Astrocyte (in vitro differentiated cells and primary cell): Measurements from ENCODE around the gene TEDC1. TPM values are rescaled to one million over a fixed set of nuclear protein-coding genes. Genes with fewer than 3 reads are reported as not detected.

Source experiments
- DNase-seq: peaks from one replicate; pipeline ENCODE4 v3.0.0-alpha.2; 2010; ENCODE audit warnings: low read depth
- FAIRE-seq: peaks from 2 replicates; lab custom pipeline; 2011; peaks lifted over from hg19 to GRCh38; lab: Jason Lieb, UNC
- H2AFZ ChIP-seq: 2 replicates; pipeline ENCODE4 v1.6.0; 2012; ENCODE audit warnings: low read depth, low read length, inconsistent platforms
- H3K27ac ChIP-seq: 2 replicates; pipeline ENCODE4 v1.5.1; 2011; ENCODE audit warnings: low read depth, low read length, inconsistent platforms
- H3K27me3 ChIP-seq: 2 replicates; pipeline ENCODE4 v1.6.0; 2011; ENCODE audit warnings: low read length, inconsistent platforms; ENCODE audit not compliant: insufficient read depth
- H3K36me3 ChIP-seq: 2 replicates; pipeline ENCODE4 v1.5.1; 2011; ENCODE audit warnings: low read length, inconsistent platforms; ENCODE audit not compliant: insufficient read depth
- H3K4me1 ChIP-seq: 2 replicates; pipeline ENCODE4 v1.5.1; 2011; ENCODE audit warnings: low read length, inconsistent platforms; ENCODE audit not compliant: insufficient read depth
- H3K4me2 ChIP-seq: 2 replicates; pipeline ENCODE4 v1.6.0; 2012; ENCODE audit warnings: low read length, inconsistent platforms
- H3K4me3 ChIP-seq: 2 replicates; pipeline ENCODE4 v1.5.1; 2011; ENCODE audit warnings: low read depth, mild to moderate bottlenecking, low read length, inconsistent platforms; ENCODE audit not compliant: insufficient read depth
- H3K79me2 ChIP-seq: 2 replicates; pipeline ENCODE4 v1.6.0; 2012; ENCODE audit warnings: mild to moderate bottlenecking, low read length, inconsistent platforms; ENCODE audit not compliant: insufficient read depth
- H3K9ac ChIP-seq: 2 replicates; pipeline ENCODE4 v1.6.0; 2012; ENCODE audit warnings: mild to moderate bottlenecking, low read length, inconsistent platforms
- H3K9me3 ChIP-seq: 2 replicates; pipeline ENCODE4 v1.5.1; 2012; ENCODE audit warnings: low read depth, mild to moderate bottlenecking, low read length, inconsistent platforms; ENCODE audit not compliant: insufficient read depth
- H4K20me1 ChIP-seq: 2 replicates; pipeline ENCODE4 v1.6.0; 2012; ENCODE audit warnings: low read length, inconsistent platforms; ENCODE audit not compliant: insufficient read depth
- H3K27ac Mint-ChIP-seq: one replicate; pipeline ENCODE4 v1.8.0; 2021; ENCODE audit warnings: mild to moderate bottlenecking, mixed read lengths; ENCODE audit not compliant: unreplicated experiment
- H3K27me3 Mint-ChIP-seq: one replicate; pipeline ENCODE4 v1.8.0; 2021; ENCODE audit warnings: low read depth, mixed read lengths; ENCODE audit not compliant: unreplicated experiment
- H3K36me3 Mint-ChIP-seq: one replicate; pipeline ENCODE4 v1.8.0; 2021; ENCODE audit warnings: low read depth, mixed read lengths; ENCODE audit not compliant: unreplicated experiment
- H3K4me1 Mint-ChIP-seq: one replicate; pipeline ENCODE4 v1.8.0; 2021; ENCODE audit warnings: low read depth, mixed read lengths; ENCODE audit not compliant: unreplicated experiment
- H3K4me3 Mint-ChIP-seq: one replicate; pipeline ENCODE4 v1.8.0; 2021; ENCODE audit warnings: mild to moderate bottlenecking, moderate library complexity, mixed read lengths; ENCODE audit not compliant: unreplicated experiment
- H3K9me3 Mint-ChIP-seq: one replicate; pipeline ENCODE4 v1.8.0; 2021; ENCODE audit warnings: mild to moderate bottlenecking, mixed read lengths; ENCODE audit not compliant: unreplicated experiment
- CTCF ChIP-seq: IDR thresholded peaks from 2 replicates; pipeline ENCODE4 v1.5.1; 2011; ENCODE audit warnings: low read depth, mild to moderate bottlenecking, inconsistent platforms, low read length, moderate library complexity; ENCODE audit not compliant: insufficient read depth
- EZH2 ChIP-seq: IDR thresholded peaks from 2 replicates; pipeline ENCODE4 v1.6.1; 2012; ENCODE audit warnings: mild to moderate bottlenecking, low read length, inconsistent platforms; ENCODE audit not compliant: insufficient read depth
- total RNA-seq: library from RNA; stranded (reverse); gene quantifications from 2 replicates; pipeline ENCODE4 v1.2.1, GENCODE V29; 2021

The TEDC1 gene
- total RNA-seq, 1 donor from 2014 or later = 5.5 TPM

GRCh38 chr14:105495101-105495989, 4.3 kb downstream of the TEDC1 start:
- Histone ChIP-seq H3K27me3 (no peaks in the 10 kb centered on the region), H3K9me3 (no peaks in the 10 kb centered on the region), H3K36me3 (no peaks in the 10 kb centered on the region), H3K27ac (no peak overlapping the region), H3K4me1 (peaks cover 3% of the 10 kb centered on the region), H3K4me2 (no peak overlapping the region), H3K79me2 (peaks cover 8% of the 10 kb centered on the region), H2AFZ (no peak overlapping the region), H3K4me3 (no peak overlapping the region), H4K20me1 (peaks cover 5% of the 10 kb centered on the region), H3K9ac (no peak overlapping the region)
- H3K4me1 Mint-ChIP-seq = no peaks in the 10 kb centered on the region
- H3K27me3 Mint-ChIP-seq = no peaks in the 10 kb centered on the region
- no peaks in the 10 kb centered on the region for H3K36me3 Mint-ChIP-seq
- TF ChIP-seq EZH2 = no peak
- no peak for TF ChIP-seq CTCF
- no peak overlapping the region for H3K4me3 Mint-ChIP-seq
- H3K27ac Mint-ChIP-seq = no peak overlapping the region
- DNase-seq (no peak), FAIRE-seq (no peak)
- no peaks in the 10 kb centered on the region for H3K9me3 Mint-ChIP-seq

DNA sequence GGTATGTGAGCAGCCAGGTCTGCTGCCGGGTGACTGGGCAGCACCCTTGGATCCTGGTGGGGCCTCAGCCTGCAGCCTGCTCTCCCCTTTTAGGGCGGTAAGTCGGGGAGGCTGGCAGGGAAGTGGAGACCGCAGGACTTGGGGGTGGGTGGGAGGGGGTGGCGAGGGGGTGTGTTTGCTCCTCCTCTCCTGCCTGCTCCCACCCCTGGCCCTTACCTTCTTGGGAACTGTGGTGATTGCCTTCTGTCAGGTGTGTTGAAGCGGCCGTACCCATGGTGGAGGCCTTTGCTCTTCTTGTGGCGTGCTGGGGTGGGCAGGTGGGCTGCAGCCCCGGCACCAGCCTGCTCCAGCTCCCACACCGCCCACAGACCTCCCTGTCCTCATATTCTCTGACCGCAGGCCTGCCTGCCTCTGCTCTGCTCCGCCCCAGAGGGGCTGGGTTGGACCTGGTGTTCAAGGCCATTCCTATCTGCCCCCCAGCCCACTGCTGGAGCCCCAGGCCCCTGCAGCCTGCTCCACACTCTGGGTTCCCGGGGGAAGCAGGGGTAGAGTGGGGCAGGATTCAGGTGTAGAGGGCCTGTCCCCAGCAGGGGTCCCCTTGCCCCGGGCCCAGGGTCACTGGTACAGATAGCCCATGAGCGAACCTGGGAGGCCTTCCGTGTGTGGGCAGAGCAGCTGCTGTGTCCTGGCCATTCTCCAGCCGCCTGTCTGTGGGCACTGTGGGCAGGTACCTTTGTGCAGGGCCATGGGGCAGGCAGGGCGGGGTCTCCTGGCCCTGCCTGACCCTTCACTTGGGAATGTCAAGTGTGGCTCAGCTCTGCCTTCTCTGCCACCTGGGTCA, 5.2 kb downstream of the TEDC1 start:
- no peaks in the 10 kb centered on the region for H3K27me3 Mint-ChIP-seq
- H3K79me2 ChIP-seq = peaks cover 8% of the 10 kb centered on the region
- H3K27me3 ChIP-seq = no peaks in the 10 kb centered on the region
- H3K27ac Mint-ChIP-seq = no peak overlapping the region
- H3K4me2 ChIP-seq = no peak overlapping the region
- H3K4me1 ChIP-seq = peaks cover 3% of the 10 kb centered on the region
- H3K27ac ChIP-seq = no peak overlapping the region
- no peak for TF ChIP-seq EZH2
- no peak overlapping the region for H2AFZ ChIP-seq
- FAIRE-seq = no peak
- H3K9ac ChIP-seq = no peak overlapping the region
- peaks cover 5% of the 10 kb centered on the region for H4K20me1 ChIP-seq
- H3K4me3 Mint-ChIP-seq = no peak overlapping the region
- H3K36me3 ChIP-seq = no peaks in the 10 kb centered on the region
- no peaks in the 10 kb centered on the region for H3K9me3 Mint-ChIP-seq
- no peaks in the 10 kb centered on the region for H3K36me3 Mint-ChIP-seq
- H3K4me3 ChIP-seq = no peak overlapping the region
- DNase-seq = no peak
- H3K9me3 ChIP-seq = no peaks in the 10 kb centered on the region
- no peaks in the 10 kb centered on the region for H3K4me1 Mint-ChIP-seq

DNA sequence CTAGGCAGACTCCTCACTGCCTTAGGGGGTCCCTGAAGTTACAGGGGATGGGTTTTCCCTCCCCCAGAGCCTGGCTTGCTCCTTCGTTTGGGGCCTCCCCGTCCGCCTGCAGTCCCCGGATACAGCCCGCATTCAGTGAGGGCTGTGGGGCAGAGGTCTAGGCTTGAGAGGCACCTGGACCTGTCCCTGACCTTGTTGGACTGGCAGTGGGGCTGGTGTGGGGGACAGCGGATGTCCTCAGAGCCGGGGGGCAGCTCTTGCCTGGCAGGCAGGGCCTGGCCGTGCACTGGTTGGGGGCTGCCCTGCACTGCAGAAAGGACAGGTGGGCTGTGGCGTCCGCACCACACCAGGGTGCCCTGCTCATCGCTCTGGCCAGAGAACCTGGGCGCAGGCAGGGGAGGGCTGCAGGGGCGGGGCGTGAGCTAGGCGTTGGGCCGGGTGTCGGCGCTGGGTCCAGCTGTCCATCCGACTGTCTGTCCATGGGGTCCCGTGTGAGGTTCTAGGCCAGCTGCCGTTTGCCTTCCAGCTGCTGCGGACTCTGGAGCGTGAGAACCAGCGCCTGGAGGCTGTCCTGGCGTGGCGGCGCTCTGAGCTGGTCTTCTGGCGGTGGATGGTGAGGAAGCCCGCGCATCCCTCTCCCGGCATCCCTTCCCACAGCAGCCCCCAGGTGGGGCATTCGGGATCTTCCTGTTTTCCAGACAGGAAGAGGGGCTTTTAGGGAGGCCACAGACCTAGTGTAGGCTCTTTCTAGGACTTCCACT, 6.0 kb downstream of the TEDC1 start:
- DNase-seq (no peak), FAIRE-seq (no peak)
- Mint-ChIP-seq H3K4me1 (no peaks in the 10 kb centered on the region), H3K36me3 (no peaks in the 10 kb centered on the region), H3K4me3 (no peak overlapping the region), H3K27ac (no peak overlapping the region), H3K9me3 (no peaks in the 10 kb centered on the region), H3K27me3 (no peaks in the 10 kb centered on the region)
- H4K20me1 ChIP-seq = peaks cover 1% of the 10 kb centered on the region
- no peaks in the 10 kb centered on the region for H3K27me3 ChIP-seq
- no peak overlapping the region for H3K4me2 ChIP-seq
- H3K4me1 ChIP-seq = no peaks in the 10 kb centered on the region
- H3K36me3 ChIP-seq = no peaks in the 10 kb centered on the region
- no peak overlapping the region for H3K4me3 ChIP-seq
- peaks cover 4% of the 10 kb centered on the region for H3K79me2 ChIP-seq
- no peak overlapping the region for H3K27ac ChIP-seq
- no peaks in the 10 kb centered on the region for H3K9me3 ChIP-seq
- H2AFZ ChIP-seq = no peak overlapping the region
- TF ChIP-seq CTCF (no peak), EZH2 (no peak)
- no peak overlapping the region for H3K9ac ChIP-seq
